ENCODE measurements around the gene DOCK4. TPM values are rescaled to one million over a fixed set of nuclear protein-coding genes. Genes with fewer than 3 reads are reported as not detected.

Gene DOCK4
- total and polyA plus RNA-seq, 2 of the 8 experiments (the other 6 are each of a cell fraction or from before 2014, with no cell fraction given), result 5.1 to 23.6 TPM

- TF ChIP-seq, protein P1, sequence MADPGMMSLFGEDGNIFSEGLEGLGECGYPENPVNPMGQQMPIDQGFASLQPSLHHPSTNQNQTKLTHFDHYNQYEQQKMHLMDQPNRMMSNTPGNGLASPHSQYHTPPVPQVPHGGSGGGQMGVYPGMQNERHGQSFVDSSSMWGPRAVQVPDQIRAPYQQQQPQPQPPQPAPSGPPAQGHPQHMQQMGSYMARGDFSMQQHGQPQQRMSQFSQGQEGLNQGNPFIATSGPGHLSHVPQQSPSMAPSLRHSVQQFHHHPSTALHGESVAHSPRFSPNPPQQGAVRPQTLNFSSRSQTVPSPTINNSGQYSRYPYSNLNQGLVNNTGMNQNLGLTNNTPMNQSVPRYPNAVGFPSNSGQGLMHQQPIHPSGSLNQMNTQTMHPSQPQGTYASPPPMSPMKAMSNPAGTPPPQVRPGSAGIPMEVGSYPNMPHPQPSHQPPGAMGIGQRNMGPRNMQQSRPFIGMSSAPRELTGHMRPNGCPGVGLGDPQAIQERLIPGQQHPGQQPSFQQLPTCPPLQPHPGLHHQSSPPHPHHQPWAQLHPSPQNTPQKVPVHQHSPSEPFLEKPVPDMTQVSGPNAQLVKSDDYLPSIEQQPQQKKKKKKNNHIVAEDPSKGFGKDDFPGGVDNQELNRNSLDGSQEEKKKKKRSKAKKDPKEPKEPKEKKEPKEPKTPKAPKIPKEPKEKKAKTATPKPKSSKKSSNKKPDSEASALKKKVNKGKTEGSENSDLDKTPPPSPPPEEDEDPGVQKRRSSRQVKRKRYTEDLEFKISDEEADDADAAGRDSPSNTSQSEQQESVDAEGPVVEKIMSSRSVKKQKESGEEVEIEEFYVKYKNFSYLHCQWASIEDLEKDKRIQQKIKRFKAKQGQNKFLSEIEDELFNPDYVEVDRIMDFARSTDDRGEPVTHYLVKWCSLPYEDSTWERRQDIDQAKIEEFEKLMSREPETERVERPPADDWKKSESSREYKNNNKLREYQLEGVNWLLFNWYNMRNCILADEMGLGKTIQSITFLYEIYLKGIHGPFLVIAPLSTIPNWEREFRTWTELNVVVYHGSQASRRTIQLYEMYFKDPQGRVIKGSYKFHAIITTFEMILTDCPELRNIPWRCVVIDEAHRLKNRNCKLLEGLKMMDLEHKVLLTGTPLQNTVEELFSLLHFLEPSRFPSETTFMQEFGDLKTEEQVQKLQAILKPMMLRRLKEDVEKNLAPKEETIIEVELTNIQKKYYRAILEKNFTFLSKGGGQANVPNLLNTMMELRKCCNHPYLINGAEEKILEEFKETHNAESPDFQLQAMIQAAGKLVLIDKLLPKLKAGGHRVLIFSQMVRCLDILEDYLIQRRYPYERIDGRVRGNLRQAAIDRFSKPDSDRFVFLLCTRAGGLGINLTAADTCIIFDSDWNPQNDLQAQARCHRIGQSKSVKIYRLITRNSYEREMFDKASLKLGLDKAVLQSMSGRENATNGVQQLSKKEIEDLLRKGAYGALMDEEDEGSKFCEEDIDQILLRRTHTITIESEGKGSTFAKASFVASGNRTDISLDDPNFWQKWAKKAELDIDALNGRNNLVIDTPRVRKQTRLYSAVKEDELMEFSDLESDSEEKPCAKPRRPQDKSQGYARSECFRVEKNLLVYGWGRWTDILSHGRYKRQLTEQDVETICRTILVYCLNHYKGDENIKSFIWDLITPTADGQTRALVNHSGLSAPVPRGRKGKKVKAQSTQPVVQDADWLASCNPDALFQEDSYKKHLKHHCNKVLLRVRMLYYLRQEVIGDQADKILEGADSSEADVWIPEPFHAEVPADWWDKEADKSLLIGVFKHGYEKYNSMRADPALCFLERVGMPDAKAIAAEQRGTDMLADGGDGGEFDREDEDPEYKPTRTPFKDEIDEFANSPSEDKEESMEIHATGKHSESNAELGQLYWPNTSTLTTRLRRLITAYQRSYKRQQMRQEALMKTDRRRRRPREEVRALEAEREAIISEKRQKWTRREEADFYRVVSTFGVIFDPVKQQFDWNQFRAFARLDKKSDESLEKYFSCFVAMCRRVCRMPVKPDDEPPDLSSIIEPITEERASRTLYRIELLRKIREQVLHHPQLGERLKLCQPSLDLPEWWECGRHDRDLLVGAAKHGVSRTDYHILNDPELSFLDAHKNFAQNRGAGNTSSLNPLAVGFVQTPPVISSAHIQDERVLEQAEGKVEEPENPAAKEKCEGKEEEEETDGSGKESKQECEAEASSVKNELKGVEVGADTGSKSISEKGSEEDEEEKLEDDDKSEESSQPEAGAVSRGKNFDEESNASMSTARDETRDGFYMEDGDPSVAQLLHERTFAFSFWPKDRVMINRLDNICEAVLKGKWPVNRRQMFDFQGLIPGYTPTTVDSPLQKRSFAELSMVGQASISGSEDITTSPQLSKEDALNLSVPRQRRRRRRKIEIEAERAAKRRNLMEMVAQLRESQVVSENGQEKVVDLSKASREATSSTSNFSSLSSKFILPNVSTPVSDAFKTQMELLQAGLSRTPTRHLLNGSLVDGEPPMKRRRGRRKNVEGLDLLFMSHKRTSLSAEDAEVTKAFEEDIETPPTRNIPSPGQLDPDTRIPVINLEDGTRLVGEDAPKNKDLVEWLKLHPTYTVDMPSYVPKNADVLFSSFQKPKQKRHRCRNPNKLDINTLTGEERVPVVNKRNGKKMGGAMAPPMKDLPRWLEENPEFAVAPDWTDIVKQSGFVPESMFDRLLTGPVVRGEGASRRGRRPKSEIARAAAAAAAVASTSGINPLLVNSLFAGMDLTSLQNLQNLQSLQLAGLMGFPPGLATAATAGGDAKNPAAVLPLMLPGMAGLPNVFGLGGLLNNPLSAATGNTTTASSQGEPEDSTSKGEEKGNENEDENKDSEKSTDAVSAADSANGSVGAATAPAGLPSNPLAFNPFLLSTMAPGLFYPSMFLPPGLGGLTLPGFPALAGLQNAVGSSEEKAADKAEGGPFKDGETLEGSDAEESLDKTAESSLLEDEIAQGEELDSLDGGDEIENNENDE (IDR thresholded peaks at IDR 0.05; ENCODE audit: insufficient replicate concordance, low read length), result no peak
- no peak for TF ChIP-seq TCF12 (IDR thresholded peaks at IDR 0.05; ENCODE audit: low read depth, low read length)
- no peak for TF ChIP-seq GABPA (IDR thresholded peaks at IDR 0.05; ENCODE audit: borderline replicate concordance, insufficient read depth, low read length)
- TF ChIP-seq KDM4A (IDR thresholded peaks at IDR 0.05; ENCODE audit: low read depth, low read length, severe bottlenecking), result no peak
- no peak for TF ChIP-seq EZH2 (IDR thresholded peaks at IDR 0.05; ENCODE audit: low read depth, low read length, severe bottlenecking)
- no peak for TF ChIP-seq SP2 (IDR thresholded peaks at IDR 0.05; ENCODE audit: low read length)
- TF ChIP-seq CHD2 (IDR thresholded peaks at IDR 0.05; ENCODE audit: low read length), result no peak
- TF ChIP-seq POU5F1 (IDR thresholded peaks at IDR 0.05; ENCODE audit: low read depth, low read length), result no peak
- no peak for TF ChIP-seq NRF1 (IDR thresholded peaks at IDR 0.05; ENCODE audit: low read depth, low read length)
- TF ChIP-seq ASH2L (IDR thresholded peaks at IDR 0.05; ENCODE audit: low read length), result no peak
- TF ChIP-seq SP4 (IDR thresholded peaks at IDR 0.05; ENCODE audit: low read length), result no peak
- no peak for TF ChIP-seq CREB1 (IDR thresholded peaks at IDR 0.05)
These were observed 27.0 kb upstream of the DOCK4 start (continued) for GRCh38 chr7:112233048-112233697.

All from H1 (cell line).